ENCODE measurements around the gene PLPP4. TPM values are rescaled to one million over a fixed set of nuclear protein-coding genes. Genes with fewer than 3 reads are reported as not detected.

PLPP4 gene
- total RNA-seq, 1 donor from 2014 or later: not detected

- Mint-ChIP-seq H3K36me3 (ENCODE audit: low read depth, unreplicated experiment) (no peaks in the 10 kb centered on the region), H3K27ac (ENCODE audit: unreplicated experiment) (no peak overlapping the region), H3K9me3 (ENCODE audit: unreplicated experiment) (no peaks in the 10 kb centered on the region), H3K4me3 (ENCODE audit: unreplicated experiment) (no peak overlapping the region), H3K27me3 (ENCODE audit: unreplicated experiment) (no peaks in the 10 kb centered on the region), H3K4me1 (ENCODE audit: unreplicated experiment) (no peaks in the 10 kb centered on the region)
- DNase-seq (ENCODE audit: low spot score): no peak
- no peak for TF ChIP-seq CTCF (IDR thresholded peaks at IDR 0.05; ENCODE audit: unreplicated experiment)
These were observed 51.4 kb downstream of the PLPP4 start for GRCh38 chr10:120508393-120508792.

GRCh38 chr10:120508966-120509365, 51.9 kb downstream of the PLPP4 start:
- no peak for TF ChIP-seq CTCF (IDR thresholded peaks at IDR 0.05; ENCODE audit: unreplicated experiment)
- no peaks in the 10 kb centered on the region for H3K27me3 Mint-ChIP-seq (ENCODE audit: unreplicated experiment)
- H3K4me3 Mint-ChIP-seq (ENCODE audit: unreplicated experiment): no peak overlapping the region
- no peaks in the 10 kb centered on the region for H3K9me3 Mint-ChIP-seq (ENCODE audit: unreplicated experiment)
- no peaks in the 10 kb centered on the region for H3K36me3 Mint-ChIP-seq (ENCODE audit: low read depth, unreplicated experiment)
- no peak for DNase-seq (ENCODE audit: low spot score)
- H3K4me1 Mint-ChIP-seq (ENCODE audit: unreplicated experiment): no peaks in the 10 kb centered on the region
- H3K27ac Mint-ChIP-seq (ENCODE audit: unreplicated experiment): no peak overlapping the region

- Mint-ChIP-seq H3K27me3 (ENCODE audit: unreplicated experiment) (no peaks in the 10 kb centered on the region), H3K4me3 (ENCODE audit: unreplicated experiment) (no peak overlapping the region), H3K27ac (ENCODE audit: unreplicated experiment) (no peak overlapping the region), H3K36me3 (ENCODE audit: low read depth, unreplicated experiment) (no peaks in the 10 kb centered on the region), H3K9me3 (ENCODE audit: unreplicated experiment) (no peaks in the 10 kb centered on the region), H3K4me1 (ENCODE audit: unreplicated experiment) (no peaks in the 10 kb centered on the region)
- DNase-seq (ENCODE audit: low spot score): no peak
- no peak for TF ChIP-seq CTCF (IDR thresholded peaks at IDR 0.05; ENCODE audit: unreplicated experiment)
These were observed 54.1 kb downstream of the PLPP4 start for GRCh38 chr10:120511165-120511564.

GRCh38 chr10:120513307-120513796, 56.3 kb downstream of the PLPP4 start:
- Mint-ChIP-seq H3K27me3 (ENCODE audit: unreplicated experiment) (no peaks in the 10 kb centered on the region), H3K4me3 (ENCODE audit: unreplicated experiment) (no peak overlapping the region), H3K36me3 (ENCODE audit: low read depth, unreplicated experiment) (no peaks in the 10 kb centered on the region), H3K4me1 (ENCODE audit: unreplicated experiment) (no peaks in the 10 kb centered on the region), H3K27ac (ENCODE audit: unreplicated experiment) (no peak overlapping the region), H3K9me3 (ENCODE audit: unreplicated experiment) (no peaks in the 10 kb centered on the region)
- DNase-seq (ENCODE audit: low spot score): no peak
- TF ChIP-seq CTCF (IDR thresholded peaks at IDR 0.05; ENCODE audit: unreplicated experiment): no peak

DNA sequence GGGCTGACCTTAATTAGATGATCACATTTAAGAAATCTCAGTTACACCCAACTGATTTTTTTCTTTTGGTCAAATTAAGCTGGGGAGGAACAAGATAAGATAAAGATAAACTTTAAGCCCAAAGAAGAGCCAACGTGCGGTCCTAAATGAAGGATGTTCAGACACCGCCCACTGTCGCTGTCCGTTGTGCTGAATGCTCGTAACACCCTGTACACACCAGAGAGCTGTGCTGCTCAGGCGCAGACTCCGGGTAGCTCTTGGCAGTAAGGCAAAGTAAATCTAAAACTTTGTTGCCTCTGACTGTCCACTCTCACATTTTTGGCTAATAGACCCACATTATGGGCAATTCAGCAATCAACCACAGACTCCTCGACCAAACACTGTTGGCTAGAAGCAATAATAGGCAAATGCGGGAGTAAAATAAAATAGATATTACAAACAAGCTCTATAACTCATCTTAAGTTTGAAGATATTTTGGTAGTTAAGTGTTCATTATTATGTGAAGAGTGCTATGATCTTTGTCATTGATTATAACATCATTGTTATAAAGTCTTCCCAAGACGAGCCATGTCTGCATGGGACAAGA, 57.1 kb downstream of the PLPP4 start:
- H3K9me3 Mint-ChIP-seq (ENCODE audit: unreplicated experiment): no peaks in the 10 kb centered on the region
- peak; percentile 78 for DNase-seq (ENCODE audit: low spot score)

More for the DNA sequence above, 57.1 kb downstream of the PLPP4 start:
- Mint-ChIP-seq H3K27ac (ENCODE audit: unreplicated experiment) (no peak overlapping the region), H3K27me3 (ENCODE audit: unreplicated experiment) (no peaks in the 10 kb centered on the region), H3K4me1 (ENCODE audit: unreplicated experiment) (no peaks in the 10 kb centered on the region), H3K36me3 (ENCODE audit: low read depth, unreplicated experiment) (no peaks in the 10 kb centered on the region), H3K4me3 (ENCODE audit: unreplicated experiment) (no peak overlapping the region)
- no peak for TF ChIP-seq CTCF (IDR thresholded peaks at IDR 0.05; ENCODE audit: unreplicated experiment)
